DOHH2 (cell line): ENCODE data around the gene LHFPL6.

Experiments
- H3F3A ChIP-seq: fragments of 200-600 bp; sonication (generic), shearing (Covaris generic); 2 replicates; pipeline ENCODE4 v1.6.0; 2016; ENCODE audit warnings: antibody characterized with exemption, mild to moderate bottlenecking; ENCODE audit not compliant: control insufficient read depth, insufficient read depth
- H3K27ac ChIP-seq: fragments of 200-600 bp; sonication (generic); 2 replicates; pipeline ENCODE4 v1.5.1; 2014; ENCODE audit warnings: low read depth, mild to moderate bottlenecking, low read length, moderate library complexity
- H3K27me3 ChIP-seq: fragments of 200-600 bp; sonication (generic); 2 replicates; pipeline ENCODE4 v1.6.1; 2014; ENCODE audit warnings: mild to moderate bottlenecking, low read length, mixed read lengths; ENCODE audit not compliant: control insufficient read depth
- H3K36me3 ChIP-seq: fragments of 200-600 bp; sonication (generic); 2 replicates; pipeline ENCODE4 v1.6.1; 2014; ENCODE audit warnings: mild to moderate bottlenecking, low read length, moderate library complexity, mixed read lengths; ENCODE audit not compliant: control insufficient read depth
- H3K4me1 ChIP-seq: fragments of 200-600 bp; sonication (generic); 2 replicates; pipeline ENCODE4 v1.6.1; 2014; ENCODE audit warnings: mild to moderate bottlenecking, low read length, mixed read lengths; ENCODE audit not compliant: control insufficient read depth
- H3K4me2 ChIP-seq: fragments of 200-600 bp; sonication (generic); 2 replicates; pipeline ENCODE4 v1.6.0; 2014; ENCODE audit warnings: mild to moderate bottlenecking, low read length, moderate library complexity
- H3K4me3 ChIP-seq: fragments of 200-600 bp; sonication (generic); 2 replicates; pipeline ENCODE4 v1.5.1; 2014; ENCODE audit warnings: mild to moderate bottlenecking, low read length, mixed read lengths
- H3K79me2 ChIP-seq: fragments of 200-600 bp; sonication (generic); 2 replicates; pipeline ENCODE4 v1.6.1; 2014; ENCODE audit warnings: mild to moderate bottlenecking, low read length, mixed read lengths; ENCODE audit not compliant: control insufficient read depth
- H3K9me2 ChIP-seq: fragments of 200-600 bp; sonication (generic); replicated peaks from 2 replicates; pipeline ENCODE4 v1.6.1; 2014; ENCODE audit warnings: mild to moderate bottlenecking, low read length, mixed read lengths; ENCODE audit not compliant: control insufficient read depth
- H3K9me3 ChIP-seq: fragments of 200-600 bp; sonication (generic); 2 replicates; pipeline ENCODE4 v1.6.1; 2014; ENCODE audit warnings: antibody characterized with exemption, low read length, mixed read lengths; ENCODE audit not compliant: control insufficient read depth, insufficient read depth
- H4K20me1 ChIP-seq: fragments of 200-600 bp; sonication (generic); 2 replicates; pipeline ENCODE4 v1.6.0; 2014; ENCODE audit warnings: low read depth, mild to moderate bottlenecking, antibody characterized with exemption, low read length, moderate library complexity; ENCODE audit not compliant: control insufficient read depth, insufficient read depth
- EZH2phosphoT487 ChIP-seq: fragments of 200-600 bp; sonication (generic); IDR thresholded peaks from 2 replicates; pipeline ENCODE4 v1.6.1; 2017; ENCODE audit warnings: borderline replicate concordance, mild to moderate bottlenecking, antibody characterized with exemption, low read length, moderate library complexity, mixed read lengths
- TF ChIP-seq, protein P1 (sequence below): fragments of 200-600 bp; sonication (generic); IDR thresholded peaks from one replicate; pipeline ENCODE4 v1.5.1; 2014; ENCODE audit warnings: antibody characterized with exemption, mild to moderate bottlenecking, low read depth, low read length; ENCODE audit not compliant: poor library complexity, severe bottlenecking

The LHFPL6 gene

DNA sequence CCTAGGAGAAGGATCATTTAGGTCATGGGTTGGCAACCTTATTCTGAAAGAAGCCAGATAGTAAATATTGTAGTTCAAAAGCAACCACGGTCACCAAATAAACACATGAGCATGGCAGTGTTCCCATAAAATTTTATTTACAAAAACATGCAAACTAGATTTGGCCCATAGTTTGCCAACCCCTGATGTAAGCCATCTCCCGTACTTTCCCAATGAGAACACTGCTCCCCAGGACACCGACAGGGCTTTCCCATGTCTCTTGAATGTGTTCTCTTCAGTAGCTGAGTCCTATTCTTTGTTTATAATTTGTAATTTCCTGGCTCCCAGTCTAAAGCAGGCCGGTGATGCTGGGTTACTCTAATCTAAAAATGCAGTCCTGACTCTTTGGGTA lies 239.6 kb downstream of the LHFPL6 start:
- H3K27me3 ChIP-seq, result no peaks in the 10 kb centered on the region
- no peak overlapping the region for H3K4me2 ChIP-seq
- H3K79me2 ChIP-seq, result peaks cover 6% of the 10 kb centered on the region; the same call in 1 of the 2 replicates
- no peaks in the 10 kb centered on the region for H3K4me1 ChIP-seq
- H3K9me2 ChIP-seq, result no peaks in the 10 kb centered on the region
- H3K36me3 ChIP-seq, result no peaks in the 10 kb centered on the region
- H4K20me1 ChIP-seq, result 0 out of 2 replicates have a peak, but pooled peaks cover 4% of the 10 kb centered on the region
- H3K4me3 ChIP-seq, result no peak overlapping the region
- TF ChIP-seq EZH2phosphoT487, result no peak
- TF ChIP-seq, protein P1, sequence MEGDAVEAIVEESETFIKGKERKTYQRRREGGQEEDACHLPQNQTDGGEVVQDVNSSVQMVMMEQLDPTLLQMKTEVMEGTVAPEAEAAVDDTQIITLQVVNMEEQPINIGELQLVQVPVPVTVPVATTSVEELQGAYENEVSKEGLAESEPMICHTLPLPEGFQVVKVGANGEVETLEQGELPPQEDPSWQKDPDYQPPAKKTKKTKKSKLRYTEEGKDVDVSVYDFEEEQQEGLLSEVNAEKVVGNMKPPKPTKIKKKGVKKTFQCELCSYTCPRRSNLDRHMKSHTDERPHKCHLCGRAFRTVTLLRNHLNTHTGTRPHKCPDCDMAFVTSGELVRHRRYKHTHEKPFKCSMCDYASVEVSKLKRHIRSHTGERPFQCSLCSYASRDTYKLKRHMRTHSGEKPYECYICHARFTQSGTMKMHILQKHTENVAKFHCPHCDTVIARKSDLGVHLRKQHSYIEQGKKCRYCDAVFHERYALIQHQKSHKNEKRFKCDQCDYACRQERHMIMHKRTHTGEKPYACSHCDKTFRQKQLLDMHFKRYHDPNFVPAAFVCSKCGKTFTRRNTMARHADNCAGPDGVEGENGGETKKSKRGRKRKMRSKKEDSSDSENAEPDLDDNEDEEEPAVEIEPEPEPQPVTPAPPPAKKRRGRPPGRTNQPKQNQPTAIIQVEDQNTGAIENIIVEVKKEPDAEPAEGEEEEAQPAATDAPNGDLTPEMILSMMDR, result no peak
- no peaks in the 10 kb centered on the region for H3F3A ChIP-seq
- H3K9me3 ChIP-seq, result no peaks in the 10 kb centered on the region
- H3K27ac ChIP-seq, result no peak overlapping the region

DNA sequence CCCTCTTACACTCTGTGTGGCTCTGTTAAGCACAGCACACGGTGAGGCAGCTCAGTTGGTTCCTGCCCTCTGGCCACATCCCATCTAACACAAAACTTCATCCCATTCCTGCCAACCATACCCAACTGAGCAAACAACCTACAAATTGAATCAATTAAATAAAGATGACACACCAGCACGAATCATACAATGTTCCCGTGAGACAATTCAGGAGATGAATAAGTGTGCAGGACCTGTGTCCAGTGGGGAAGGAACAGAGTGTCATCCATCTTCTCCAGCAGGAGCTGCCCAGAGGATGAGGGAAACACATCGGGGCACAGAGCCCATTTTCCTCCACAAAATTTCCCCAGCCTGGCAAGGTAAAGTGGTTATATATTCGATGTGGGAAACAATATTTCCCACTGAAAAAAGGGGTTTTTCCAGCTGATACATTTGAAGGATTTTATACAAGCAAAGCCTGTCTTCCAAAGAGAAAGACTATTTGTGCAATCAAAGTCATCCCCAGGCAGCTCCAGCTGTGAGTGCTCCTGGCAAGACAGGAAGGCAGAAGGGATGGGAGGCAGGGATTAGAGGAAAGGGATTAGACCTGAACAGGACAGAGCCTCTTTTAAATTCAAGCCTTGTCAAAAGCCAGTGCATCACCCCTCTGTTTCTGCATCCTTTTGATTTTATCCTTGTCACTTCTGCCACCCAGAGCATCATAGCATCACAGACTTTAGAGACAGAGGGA lies 240.2 kb downstream of the LHFPL6 start:
- Histone ChIP-seq H3K27me3 (no peaks in the 10 kb centered on the region), H3K36me3 (no peaks in the 10 kb centered on the region), H3K4me2 (no peak overlapping the region), H3K4me1 (no peaks in the 10 kb centered on the region), H3K27ac (no peak overlapping the region), H4K20me1 (0 out of 2 replicates have a peak, but pooled peaks cover 4% of the 10 kb centered on the region), H3K9me3 (no peaks in the 10 kb centered on the region), H3K9me2 (no peaks in the 10 kb centered on the region), H3K79me2 (peaks cover 6% of the 10 kb centered on the region; the same call in 1 of the 2 replicates), H3F3A (no peaks in the 10 kb centered on the region), H3K4me3 (no peak overlapping the region)
- TF ChIP-seq EZH2phosphoT487, result no peak
- TF ChIP-seq, protein P1, result no peak

DNA sequence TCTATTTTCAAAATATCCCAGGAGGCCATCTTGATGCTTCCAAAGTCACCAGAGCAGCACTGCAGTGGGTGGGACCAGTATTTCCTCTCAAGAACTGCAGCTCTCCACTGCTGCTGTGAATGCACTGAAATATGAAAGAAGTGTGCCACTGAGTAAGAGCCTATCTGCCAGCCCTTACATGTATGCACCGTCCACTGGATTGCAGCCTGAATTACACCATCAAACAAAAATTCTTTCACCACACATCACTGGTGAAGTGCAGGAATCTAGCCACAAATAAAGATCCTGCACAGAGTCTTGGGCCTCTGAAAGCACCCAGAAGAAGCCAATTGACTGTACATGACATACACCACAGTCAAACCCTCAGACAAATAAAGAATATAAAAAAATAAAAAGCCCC lies 249.0 kb downstream of the LHFPL6 start:
- Histone ChIP-seq H3K4me2 (no peak overlapping the region), H3K27me3 (no peaks in the 10 kb centered on the region), H3K27ac (no peak overlapping the region), H3K9me2 (no peaks in the 10 kb centered on the region), H3K36me3 (no peaks in the 10 kb centered on the region), H3K79me2 (peaks cover 19% of the 10 kb centered on the region), H3K9me3 (no peaks in the 10 kb centered on the region), H3K4me3 (no peak overlapping the region), H3K4me1 (no peaks in the 10 kb centered on the region), H4K20me1 (no peaks in the 10 kb centered on the region), H3F3A (no peaks in the 10 kb centered on the region)
- TF ChIP-seq EZH2phosphoT487, result no peak
- TF ChIP-seq, protein P1, result no peak
